ENCODE data around the gene SKI.

DNA sequence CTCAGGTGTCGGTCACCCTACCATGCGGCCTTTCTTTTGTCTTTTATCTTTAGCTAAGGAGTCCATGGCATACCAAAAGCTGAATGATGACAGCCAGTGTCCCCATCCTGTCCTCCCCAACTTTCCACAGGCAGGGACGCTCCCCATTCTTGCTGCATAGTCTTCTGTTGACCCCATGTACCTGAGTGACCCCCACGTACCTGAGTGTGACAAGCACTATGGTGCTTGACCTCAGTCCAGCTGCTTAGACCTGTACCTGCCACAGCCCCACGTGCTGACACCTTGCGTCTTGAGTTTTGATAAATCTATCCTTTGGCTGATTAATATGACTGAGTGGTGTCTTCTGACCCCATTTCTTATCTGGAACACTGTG, 26.9 kb downstream of the SKI start:
- TF ChIP-seq POLR2AphosphoS5 (IDR thresholded peaks at IDR 0.05) (no peak), POLR2A (IDR thresholded peaks at IDR 0.05) (no peak)
- TF ChIP-seq, protein P1, sequence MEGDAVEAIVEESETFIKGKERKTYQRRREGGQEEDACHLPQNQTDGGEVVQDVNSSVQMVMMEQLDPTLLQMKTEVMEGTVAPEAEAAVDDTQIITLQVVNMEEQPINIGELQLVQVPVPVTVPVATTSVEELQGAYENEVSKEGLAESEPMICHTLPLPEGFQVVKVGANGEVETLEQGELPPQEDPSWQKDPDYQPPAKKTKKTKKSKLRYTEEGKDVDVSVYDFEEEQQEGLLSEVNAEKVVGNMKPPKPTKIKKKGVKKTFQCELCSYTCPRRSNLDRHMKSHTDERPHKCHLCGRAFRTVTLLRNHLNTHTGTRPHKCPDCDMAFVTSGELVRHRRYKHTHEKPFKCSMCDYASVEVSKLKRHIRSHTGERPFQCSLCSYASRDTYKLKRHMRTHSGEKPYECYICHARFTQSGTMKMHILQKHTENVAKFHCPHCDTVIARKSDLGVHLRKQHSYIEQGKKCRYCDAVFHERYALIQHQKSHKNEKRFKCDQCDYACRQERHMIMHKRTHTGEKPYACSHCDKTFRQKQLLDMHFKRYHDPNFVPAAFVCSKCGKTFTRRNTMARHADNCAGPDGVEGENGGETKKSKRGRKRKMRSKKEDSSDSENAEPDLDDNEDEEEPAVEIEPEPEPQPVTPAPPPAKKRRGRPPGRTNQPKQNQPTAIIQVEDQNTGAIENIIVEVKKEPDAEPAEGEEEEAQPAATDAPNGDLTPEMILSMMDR (IDR thresholded peaks at IDR 0.05): no peak

Measured in prostate gland (tissue), 2 donors.